ENCODE results near the gene DLX1.

DLX1 gene

GRCh38 chr2:172093416-172094293 lies 8.3 kb downstream of the DLX1 start:
- ATAC-seq (replicated peaks) (no peak), DNase-seq (no peak)
- Mint-ChIP-seq H3K27ac (peak overlapping the region; percentile 55 to 70), H3K27me3 (peaks cover 85 to 96% of the 10 kb centered on the region in 2 donors), H3K9me3 (no peaks in the 10 kb centered on the region), H3K36me3 (ENCODE audit: insufficient read depth) (peaks cover 48% of the 10 kb centered on the region), H3K4me3 (peak overlapping the region; percentile 83 to 85), H3K4me1 (ENCODE audit: low read depth in 2 of 2) (peaks cover 28% of the 10 kb centered on the region in 2 donors)

GRCh38 chr2:172094294-172095145 lies 9.2 kb downstream of the DLX1 start:
- H3K27ac Mint-ChIP-seq = peak overlapping the region in 1 of 2 donors; percentile 70
- H3K4me1 Mint-ChIP-seq (ENCODE audit: low read depth in 2 of 2) = peaks cover 27 to 30% of the 10 kb centered on the region in 2 donors
- no peak for ATAC-seq (replicated peaks)
- no peak for DNase-seq
- peaks cover 79 to 93% of the 10 kb centered on the region in 2 donors for H3K27me3 Mint-ChIP-seq
- peaks cover 48% of the 10 kb centered on the region for H3K36me3 Mint-ChIP-seq (ENCODE audit: insufficient read depth)
- H3K4me3 Mint-ChIP-seq = peak overlapping the region; percentile 83 to 85
- H3K9me3 Mint-ChIP-seq = no peaks in the 10 kb centered on the region

- Mint-ChIP-seq H3K4me3 (peak overlapping the region; percentile 83 to 85), H3K9me3 (no peaks in the 10 kb centered on the region), H3K36me3 (ENCODE audit: insufficient read depth) (peaks cover 50% of the 10 kb centered on the region), H3K4me1 (ENCODE audit: low read depth in 2 of 2) (peaks cover 27 to 29% of the 10 kb centered on the region in 2 donors), H3K27ac (peak overlapping the region; percentile 46 to 85), H3K27me3 (peaks cover 71 to 85% of the 10 kb centered on the region in 2 donors)
- ATAC-seq (replicated peaks) (peak; percentile 91), DNase-seq (peak; percentile 76 to 84 (median 79))
Observed at GRCh38 chr2:172095146-172095904, 10.0 kb downstream of the DLX1 start.

- Mint-ChIP-seq H3K36me3 (ENCODE audit: insufficient read depth) (peaks cover 55% of the 10 kb centered on the region), H3K4me3 (peak overlapping the region; percentile 83 to 85), H3K4me1 (ENCODE audit: low read depth in 2 of 2) (peaks cover 32 to 34% of the 10 kb centered on the region in 2 donors), H3K27ac (peak overlapping the region in 1 of 2 donors; percentile 46), H3K9me3 (no peaks in the 10 kb centered on the region), H3K27me3 (peaks cover 72 to 85% of the 10 kb centered on the region in 2 donors)
- ATAC-seq (replicated peaks) (no peak), DNase-seq (no peak)
Observed at GRCh38 chr2:172095905-172096625, 10.8 kb downstream of the DLX1 start.

- no peaks in the 10 kb centered on the region for H3K9me3 Mint-ChIP-seq
- peaks cover 58% of the 10 kb centered on the region for H3K36me3 Mint-ChIP-seq (ENCODE audit: insufficient read depth)
- peak overlapping the region; percentile 83 to 85 for H3K4me3 Mint-ChIP-seq
- DNase-seq (no peak), ATAC-seq (replicated peaks) (no peak)
- H3K27me3 Mint-ChIP-seq = peaks cover 72 to 85% of the 10 kb centered on the region in 2 donors
- H3K27ac Mint-ChIP-seq = no peak overlapping the region
- H3K4me1 Mint-ChIP-seq (ENCODE audit: low read depth in 2 of 2) = peaks cover 39 to 41% of the 10 kb centered on the region in 2 donors
Observed at GRCh38 chr2:172096626-172097547, 11.6 kb downstream of the DLX1 start.

GRCh38 chr2:172097557-172098131 lies 12.3 kb downstream of the DLX1 start:
- no peaks in the 10 kb centered on the region for H3K9me3 Mint-ChIP-seq
- H3K4me1 Mint-ChIP-seq (ENCODE audit: low read depth in 2 of 2) = peaks cover 46% of the 10 kb centered on the region in 2 donors
- peaks cover 60% of the 10 kb centered on the region for H3K36me3 Mint-ChIP-seq (ENCODE audit: insufficient read depth)
- ATAC-seq (replicated peaks) = no peak
- DNase-seq = no peak
- no peak overlapping the region for H3K27ac Mint-ChIP-seq
- H3K27me3 Mint-ChIP-seq = peaks cover 72 to 85% of the 10 kb centered on the region in 2 donors
- peak overlapping the region in 1 of 2 donors; percentile 85 for H3K4me3 Mint-ChIP-seq

- H3K27me3 Mint-ChIP-seq = peaks cover 66 to 82% of the 10 kb centered on the region in 2 donors
- DNase-seq (no peak), ATAC-seq (replicated peaks) (no peak)
- H3K36me3 Mint-ChIP-seq (ENCODE audit: insufficient read depth) = peaks cover 62% of the 10 kb centered on the region
- H3K9me3 Mint-ChIP-seq = no peaks in the 10 kb centered on the region
- H3K27ac Mint-ChIP-seq = no peak overlapping the region
- H3K4me3 Mint-ChIP-seq = peak overlapping the region; percentile 5 to 34
- peaks cover 45 to 52% of the 10 kb centered on the region in 2 donors for H3K4me1 Mint-ChIP-seq (ENCODE audit: low read depth in 2 of 2)
Observed at GRCh38 chr2:172098287-172098649, 13.0 kb downstream of the DLX1 start.

GRCh38 chr2:172098650-172099471 lies 13.6 kb downstream of the DLX1 start:
- H3K9me3 Mint-ChIP-seq = no peaks in the 10 kb centered on the region
- peaks cover 63% of the 10 kb centered on the region for H3K36me3 Mint-ChIP-seq (ENCODE audit: insufficient read depth)
- H3K27me3 Mint-ChIP-seq = peaks cover 64 to 81% of the 10 kb centered on the region in 2 donors
- peak overlapping the region; percentile 5 to 34 for H3K4me3 Mint-ChIP-seq
- DNase-seq (no peak), ATAC-seq (replicated peaks) (no peak)
- peaks cover 43 to 56% of the 10 kb centered on the region in 2 donors for H3K4me1 Mint-ChIP-seq (ENCODE audit: low read depth in 2 of 2)
- H3K27ac Mint-ChIP-seq = no peak overlapping the region

GRCh38 chr2:172099472-172100079 lies 14.3 kb downstream of the DLX1 start:
- peaks cover 47 to 58% of the 10 kb centered on the region in 2 donors for H3K4me1 Mint-ChIP-seq (ENCODE audit: low read depth in 2 of 2)
- no peak for DNase-seq
- H3K27me3 Mint-ChIP-seq = peaks cover 67 to 84% of the 10 kb centered on the region in 2 donors
- no peak for ATAC-seq (replicated peaks)
- peaks cover 60% of the 10 kb centered on the region for H3K36me3 Mint-ChIP-seq (ENCODE audit: insufficient read depth)
- no peak overlapping the region for H3K27ac Mint-ChIP-seq
- peak overlapping the region; percentile 48 to 91 for H3K4me3 Mint-ChIP-seq
- H3K9me3 Mint-ChIP-seq = no peaks in the 10 kb centered on the region

GRCh38 chr2:172100080-172100934 lies 15.0 kb downstream of the DLX1 start:
- Mint-ChIP-seq H3K4me3 (peak overlapping the region; percentile 82 to 91), H3K36me3 (ENCODE audit: insufficient read depth) (peaks cover 57% of the 10 kb centered on the region), H3K9me3 (no peaks in the 10 kb centered on the region), H3K27me3 (peaks cover 67 to 84% of the 10 kb centered on the region in 2 donors), H3K4me1 (ENCODE audit: low read depth in 2 of 2) (peaks cover 45 to 55% of the 10 kb centered on the region in 2 donors), H3K27ac (no peak overlapping the region)
- ATAC-seq (replicated peaks) (no peak), DNase-seq (no peak)
